Stromal cell of bone marrow (primary cell): ENCODE results near the gene FAM193B.
"Not testable (repeated sequence)": the region's sequence is repeated elsewhere in the genome, so short reads cannot be mapped to it uniquely, and the experiment has no call there.

Source experiments
- DNase-seq: peaks from one replicate; pipeline ENCODE4 v3.0.0-alpha.2; 2012; ENCODE audit warnings: low read depth

FAM193B gene

DNA sequence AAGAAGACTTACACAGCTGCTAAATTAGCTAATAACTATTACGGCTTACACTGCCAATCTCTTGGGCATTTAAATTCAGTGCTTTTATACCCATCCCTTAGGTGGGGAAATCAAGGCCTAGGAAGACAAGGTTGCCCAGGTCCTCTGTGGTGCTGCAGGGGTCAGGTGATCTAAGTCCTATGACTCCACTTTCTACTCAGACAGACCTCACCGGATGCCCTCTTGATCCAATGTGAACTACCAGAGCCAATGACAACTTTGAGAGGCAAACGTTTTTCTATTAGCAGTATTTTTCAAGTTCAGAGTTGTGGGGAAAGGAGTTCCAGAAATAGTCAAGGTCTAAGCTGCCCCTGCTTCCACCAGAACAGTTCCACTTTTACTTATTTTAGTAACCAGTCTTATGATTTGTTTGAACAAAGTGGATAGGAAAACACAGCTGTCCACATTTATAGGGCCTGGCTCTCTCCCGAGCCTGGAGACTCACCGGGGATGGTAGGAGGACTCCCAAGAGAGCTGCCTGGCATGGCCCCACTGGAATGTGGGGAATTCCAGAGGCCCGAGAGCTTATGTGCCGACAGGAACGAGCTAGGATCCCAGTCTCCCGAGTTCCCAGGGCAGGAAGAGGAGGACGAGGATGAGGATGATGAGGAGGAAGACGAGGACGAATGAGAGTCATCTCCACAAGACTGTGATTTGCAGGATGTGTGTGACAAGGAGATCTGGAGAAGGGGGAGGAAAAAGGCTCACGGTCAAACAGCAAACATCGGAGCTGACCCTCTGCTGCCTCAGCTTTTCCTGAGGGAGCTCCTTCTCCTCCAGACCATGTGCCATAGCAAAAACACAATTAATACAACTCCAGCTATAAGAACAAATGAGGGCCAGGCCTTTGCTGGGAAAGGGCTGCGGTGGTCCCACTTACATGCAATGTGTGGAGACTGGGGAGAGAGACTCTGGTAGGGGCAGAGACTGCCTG, 16.7 kb downstream of the FAM193B start:
- DNase-seq: peak; percentile 64

- DNase-seq: no peak
These were observed 18.0 kb downstream of the FAM193B start for GRCh38 chr5:177536386-177536785.

DNA sequence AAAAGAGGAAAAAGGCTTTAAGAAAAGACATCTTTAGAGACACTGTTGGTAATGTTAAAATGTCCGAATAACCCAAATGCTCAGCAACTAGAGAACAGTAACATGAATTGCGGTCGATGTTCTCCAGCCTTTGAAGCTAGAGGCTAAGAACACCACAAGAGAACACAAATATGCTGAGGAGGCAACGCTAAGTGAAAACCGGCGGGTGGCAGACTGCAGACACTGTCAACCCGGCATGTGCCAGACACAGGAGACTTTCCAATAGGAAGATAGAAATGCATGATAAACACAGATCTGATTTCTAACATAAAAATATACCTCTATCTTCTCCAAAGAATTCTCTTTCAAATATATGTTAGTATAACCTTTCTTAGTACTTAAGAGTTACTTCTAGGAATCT, 19.2 kb downstream of the FAM193B start:
- no peak for DNase-seq

DNA sequence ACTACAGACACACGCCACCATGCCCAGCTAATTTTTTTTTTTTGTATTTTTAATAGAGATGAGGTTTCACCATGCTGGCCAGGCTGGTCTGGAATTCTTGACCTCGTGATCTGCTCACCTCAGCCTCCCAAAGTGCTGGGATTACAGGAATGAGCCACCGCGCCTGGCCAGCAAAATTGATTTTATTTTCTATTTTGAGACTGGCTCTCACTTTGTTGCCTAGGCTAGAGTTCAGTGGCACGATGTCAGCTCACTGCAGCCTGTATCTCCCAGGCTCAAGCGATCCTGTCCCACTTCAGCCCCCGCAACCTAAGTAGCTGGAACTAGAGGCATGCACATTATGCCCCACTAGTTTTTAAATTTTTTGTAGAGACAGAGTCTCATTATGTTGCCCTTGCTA, 19.9 kb downstream of the FAM193B start:
- not testable (repeated sequence) for DNase-seq

GRCh38 chr5:177531209-177531940, 23.0 kb downstream of the FAM193B start:
- DNase-seq: no peak

DNA sequence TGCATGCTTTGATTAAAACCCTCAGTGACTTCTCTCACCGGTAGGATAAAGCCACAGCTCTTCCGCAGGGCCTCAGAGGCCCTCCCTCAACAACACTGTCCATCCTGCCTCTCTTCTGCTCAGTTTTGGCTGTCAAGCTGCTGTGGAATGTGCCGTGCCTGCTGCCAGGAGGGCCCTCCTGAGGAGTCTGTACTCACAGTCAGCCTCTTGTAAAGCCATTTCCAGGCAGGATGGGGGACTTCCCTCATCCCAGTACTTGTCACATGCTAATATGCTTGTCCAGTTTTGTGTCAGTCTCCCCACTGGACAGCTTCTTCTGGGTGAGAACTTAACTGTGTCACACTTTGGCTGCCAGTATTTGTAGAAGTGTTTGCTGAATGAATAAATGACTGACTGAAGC, 23.7 kb downstream of the FAM193B start:
- DNase-seq: no peak

DNA sequence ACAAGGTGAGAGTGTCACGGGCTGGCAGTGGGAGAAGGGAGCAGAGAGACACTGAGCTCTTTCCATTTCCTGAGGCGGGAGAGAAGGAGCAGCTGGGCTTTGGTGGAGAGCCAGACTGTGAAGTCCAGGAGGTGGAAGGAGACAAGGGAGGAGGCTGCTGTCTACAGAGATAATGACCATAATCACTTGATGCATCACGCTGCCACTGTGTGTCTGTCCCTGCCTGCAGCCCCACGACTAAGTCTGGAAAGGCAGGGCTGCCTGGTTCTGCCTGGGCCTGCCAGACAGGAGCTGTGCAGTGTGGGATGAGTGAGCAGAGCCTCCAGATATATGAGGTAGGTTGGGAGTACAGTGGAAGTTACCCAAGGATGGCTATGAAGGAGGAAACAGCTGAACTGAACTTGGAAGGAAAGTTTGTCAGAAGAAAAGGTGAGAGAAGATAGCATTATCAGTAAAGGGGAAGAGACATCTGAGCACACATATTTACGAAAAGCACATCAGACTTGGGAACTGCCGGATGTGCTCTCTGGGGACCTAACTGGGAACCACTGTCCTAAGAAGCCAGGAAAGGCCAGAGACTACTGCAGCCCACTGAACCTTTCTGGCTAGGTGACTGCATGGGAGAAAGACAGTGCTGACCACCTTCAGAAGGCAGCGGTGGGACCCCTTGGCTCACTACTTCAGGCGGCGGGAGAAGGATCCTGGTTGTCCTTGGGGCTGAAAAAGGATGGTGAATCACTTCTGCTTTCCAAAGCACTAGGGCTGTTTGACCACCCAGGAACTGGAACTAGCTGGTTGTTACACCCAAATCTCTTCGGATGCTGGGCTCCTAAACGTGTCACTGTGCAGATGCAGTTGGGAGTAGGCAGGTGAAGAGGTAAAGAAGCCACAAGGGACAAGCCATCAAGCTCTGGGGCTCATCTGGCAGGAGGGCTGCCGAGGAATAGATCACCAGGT, 24.8 kb downstream of the FAM193B start:
- DNase-seq: no peak

- DNase-seq: no peak
These were observed 25.7 kb downstream of the FAM193B start for GRCh38 chr5:177528631-177529030.

DNA sequence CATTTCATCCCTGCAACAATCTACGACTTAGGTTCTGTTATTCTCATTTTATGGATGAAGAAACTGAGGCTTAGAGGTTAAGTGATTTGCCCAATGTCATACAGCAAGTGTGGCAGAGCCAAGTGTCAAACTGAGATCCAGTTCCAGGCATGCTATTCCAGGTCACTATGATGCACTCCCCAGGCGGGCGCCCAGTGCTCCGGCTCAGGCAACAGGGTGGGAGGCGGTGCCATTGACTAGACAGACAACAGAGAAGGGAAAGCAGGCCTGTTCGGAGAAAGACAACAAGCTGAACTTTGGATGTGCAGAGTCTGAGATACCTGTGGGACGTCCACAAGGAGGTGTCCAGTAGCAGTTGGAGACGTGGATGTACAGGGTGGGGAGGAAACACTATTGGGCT, 26.8 kb downstream of the FAM193B start:
- DNase-seq: no peak

GRCh38 chr5:177526791-177527190, 27.6 kb downstream of the FAM193B start:
- no peak for DNase-seq

DNA sequence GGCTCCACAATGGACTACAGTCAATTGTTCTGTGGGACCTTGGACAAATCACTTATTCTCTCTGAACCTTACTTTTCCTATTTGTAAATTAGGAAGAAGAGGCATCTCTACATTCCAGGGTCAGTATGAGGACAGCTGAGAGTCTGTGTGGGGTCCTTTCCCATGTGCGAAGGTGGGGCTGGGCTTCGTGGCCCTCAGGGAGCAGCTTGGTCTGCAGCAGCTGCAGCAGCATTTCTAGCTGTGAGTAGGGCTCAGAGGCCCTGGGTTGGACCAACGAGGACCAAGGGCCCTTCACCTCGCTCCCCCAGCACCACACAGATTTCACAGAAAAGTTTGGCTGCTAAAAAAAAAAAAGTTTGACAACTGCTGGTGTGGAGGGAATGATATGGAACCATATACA, 28.2 kb downstream of the FAM193B start:
- DNase-seq: no peak

DNA sequence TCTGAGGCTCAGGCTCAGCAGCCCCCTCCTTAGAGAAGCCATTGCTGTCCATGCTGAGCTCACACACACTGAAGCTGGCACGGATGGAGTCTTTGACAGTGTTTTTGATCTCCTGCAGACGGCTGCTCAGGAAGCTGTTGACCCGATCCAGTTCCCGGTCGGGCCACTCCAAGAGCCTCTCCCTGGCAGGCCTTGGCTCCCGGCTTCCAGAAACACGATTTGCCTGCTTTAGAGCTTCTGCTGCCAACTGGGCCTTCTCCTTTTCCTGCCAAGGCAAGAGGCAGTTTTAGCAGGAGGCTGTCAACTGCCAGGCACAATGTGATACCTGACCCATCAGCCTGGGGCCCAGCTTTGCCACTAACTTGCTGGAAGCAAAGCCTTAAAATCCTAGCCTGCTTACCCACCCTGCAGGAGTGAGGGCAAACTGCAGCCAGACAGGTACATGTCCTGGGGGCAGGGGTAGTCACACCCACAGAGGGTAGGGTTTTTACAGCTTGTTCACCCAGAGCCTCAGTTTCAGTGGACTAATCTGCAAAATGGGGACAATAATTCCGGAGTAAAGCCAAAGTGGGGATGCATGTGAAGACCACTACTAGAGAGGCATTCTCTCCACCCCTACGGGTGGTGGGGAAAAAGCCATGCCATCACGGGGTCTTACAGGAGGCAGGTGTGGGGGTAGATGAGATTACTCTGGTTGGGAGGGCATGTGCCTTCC, 29.3 kb downstream of the FAM193B start:
- no peak for DNase-seq

GRCh38 chr5:177524539-177524900, 29.8 kb downstream of the FAM193B start:
- DNase-seq: no peak

DNA sequence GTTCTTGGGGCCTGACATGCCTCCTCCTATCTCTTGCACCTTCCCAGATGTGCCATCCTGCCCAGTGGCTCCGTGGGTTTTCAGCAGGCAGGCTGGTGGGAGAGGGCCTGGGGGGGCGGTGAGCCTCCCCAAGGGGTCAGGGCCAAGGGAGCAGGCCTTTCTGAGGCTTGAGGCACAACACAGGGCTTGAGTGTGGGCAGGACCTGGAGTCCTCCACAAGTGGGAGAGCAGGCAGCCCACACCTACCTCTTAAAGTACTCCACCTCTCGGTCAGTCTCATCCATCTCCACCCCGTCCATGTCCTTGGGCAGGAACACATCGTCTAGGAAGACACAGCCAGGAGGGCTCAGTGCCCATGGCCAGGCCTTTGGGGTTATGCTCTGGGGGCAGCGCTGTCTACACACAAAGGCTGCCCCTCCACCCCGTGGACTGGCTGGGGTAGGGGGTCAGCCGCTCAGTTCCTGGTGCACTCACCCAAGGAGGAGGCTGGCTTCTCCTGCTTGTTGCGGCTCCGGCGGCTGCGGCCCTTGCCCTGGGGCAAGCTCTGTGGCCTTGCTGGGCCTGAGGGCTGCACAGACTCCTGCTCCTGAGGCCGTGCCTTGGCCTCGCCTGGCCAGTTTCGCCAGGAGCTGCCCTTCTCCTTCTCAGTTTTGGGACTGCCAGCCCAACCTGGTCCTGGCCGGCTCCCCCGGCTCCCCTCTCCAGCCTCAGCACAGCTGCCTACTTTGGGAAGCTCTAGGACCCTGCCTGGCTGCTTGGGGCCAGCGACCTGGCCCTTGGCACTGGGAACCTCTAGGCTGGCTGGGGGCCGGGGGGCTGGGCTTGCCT, 30.4 kb downstream of the FAM193B start:
- no peak for DNase-seq

GRCh38 chr5:177520916-177521513, 33.3 kb downstream of the FAM193B start:
- DNase-seq: no peak

DNA sequence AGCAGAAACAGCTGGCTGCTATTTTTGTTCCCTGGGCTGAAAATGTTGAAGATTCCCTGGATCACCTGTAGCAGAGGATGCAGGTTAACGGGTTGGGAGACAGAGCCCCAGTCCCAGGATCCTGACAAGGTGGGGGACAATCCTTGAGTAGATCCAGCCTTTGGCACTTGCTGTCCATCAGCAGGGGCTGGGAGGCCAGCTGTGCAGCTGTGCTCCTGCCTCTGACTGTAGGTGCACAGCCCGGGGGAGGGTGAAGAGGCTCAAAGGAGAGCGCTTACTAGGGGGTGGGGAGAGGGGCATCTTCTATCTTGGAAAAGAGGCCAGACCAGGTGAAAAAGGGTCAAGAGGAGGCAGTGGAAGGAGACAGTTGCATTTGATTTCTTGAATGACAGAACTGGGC, 34.1 kb downstream of the FAM193B start:
- no peak for DNase-seq

DNA sequence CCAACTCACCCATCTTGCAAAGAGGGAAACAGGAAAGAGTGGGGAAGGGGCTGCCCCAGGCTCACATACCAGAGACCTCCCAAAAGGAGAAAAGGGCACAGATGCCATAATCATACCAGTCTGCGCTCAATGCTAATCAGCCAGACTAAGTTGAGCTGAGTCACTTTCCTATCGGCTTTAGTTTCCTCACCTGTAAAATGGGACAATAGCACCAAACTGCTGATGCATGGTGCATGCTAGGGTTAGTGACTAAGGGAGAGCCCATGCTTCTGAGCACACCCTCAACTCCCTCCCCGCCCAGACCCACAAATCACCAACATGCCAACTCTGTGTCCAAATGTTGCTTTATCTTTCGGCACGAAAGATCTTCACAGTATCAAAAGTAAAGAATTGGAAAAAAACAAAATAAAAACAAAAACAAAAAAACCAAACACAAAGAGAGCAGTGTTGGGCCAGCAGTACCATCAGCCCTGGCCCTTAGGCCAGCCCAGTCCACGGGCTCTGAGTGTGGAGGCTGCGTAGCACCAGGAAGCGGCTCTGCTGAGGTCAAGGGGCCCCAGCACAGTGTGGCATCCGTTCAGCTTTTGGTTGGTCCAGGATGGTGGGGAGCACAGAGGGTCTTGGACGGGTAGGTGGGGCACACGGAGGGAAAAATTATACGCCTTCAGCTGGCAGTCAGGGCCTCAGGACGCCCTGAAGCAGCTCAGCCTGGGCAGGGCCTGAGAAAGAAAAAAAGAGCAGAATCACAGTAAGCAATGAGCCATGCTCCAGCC, 34.7 kb downstream of the FAM193B start:
- no peak for DNase-seq

GRCh38 chr5:177516601-177517568, 37.5 kb downstream of the FAM193B start, which contains the start of gene DDX41:
Gene DDX41, minus strand, starts transcription at chr5:177516961. Its CDS starts 16 bp downstream, at chr5:177516945.
- peak; percentile 99 for DNase-seq
